NCI-H187 (cell line): ENCODE data around the gene ZIM2.

Experiments
- DNase-seq, 2 experiments: peaks; one replicate each; lab custom pipeline; 2025; lab: John Stamatoyannopoulos, UW

ZIM2 gene

DNA sequence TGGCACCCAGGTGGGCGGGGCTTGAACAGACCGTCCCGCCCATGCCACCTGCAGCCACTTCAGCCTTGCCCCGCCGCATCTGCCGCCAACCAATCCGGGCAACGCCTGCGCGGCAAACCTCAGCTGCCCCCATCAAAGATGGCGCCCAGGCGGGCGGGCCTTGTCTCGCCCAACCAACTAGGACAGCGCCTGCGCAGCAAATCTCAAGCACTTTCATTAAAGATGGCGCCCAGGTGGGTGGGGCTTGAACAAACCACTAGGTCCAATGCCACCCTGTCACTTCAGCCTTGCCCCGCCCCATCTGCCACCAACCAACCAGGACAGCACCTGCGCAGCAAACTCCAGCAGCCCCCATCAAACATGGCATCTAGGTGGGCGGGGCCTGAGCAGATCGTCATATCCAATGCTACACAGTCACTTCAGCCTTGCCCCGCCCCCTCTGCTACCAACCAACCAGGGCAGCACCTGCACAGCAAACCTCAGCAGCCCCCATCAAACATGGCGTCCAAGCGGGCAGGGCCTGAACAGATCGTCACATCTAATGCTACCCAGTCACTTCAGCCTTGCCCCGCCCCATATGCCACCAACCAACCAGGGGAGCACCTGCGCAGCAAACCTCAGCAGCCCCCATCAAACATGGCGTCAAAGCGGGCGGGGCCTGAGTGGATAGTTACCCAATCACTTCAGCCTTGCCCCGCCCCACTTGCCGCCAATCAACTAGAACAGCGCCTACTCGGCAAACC lies 1.4 kb downstream of the ZIM2 start:
- DNase-seq = no peak

DNA sequence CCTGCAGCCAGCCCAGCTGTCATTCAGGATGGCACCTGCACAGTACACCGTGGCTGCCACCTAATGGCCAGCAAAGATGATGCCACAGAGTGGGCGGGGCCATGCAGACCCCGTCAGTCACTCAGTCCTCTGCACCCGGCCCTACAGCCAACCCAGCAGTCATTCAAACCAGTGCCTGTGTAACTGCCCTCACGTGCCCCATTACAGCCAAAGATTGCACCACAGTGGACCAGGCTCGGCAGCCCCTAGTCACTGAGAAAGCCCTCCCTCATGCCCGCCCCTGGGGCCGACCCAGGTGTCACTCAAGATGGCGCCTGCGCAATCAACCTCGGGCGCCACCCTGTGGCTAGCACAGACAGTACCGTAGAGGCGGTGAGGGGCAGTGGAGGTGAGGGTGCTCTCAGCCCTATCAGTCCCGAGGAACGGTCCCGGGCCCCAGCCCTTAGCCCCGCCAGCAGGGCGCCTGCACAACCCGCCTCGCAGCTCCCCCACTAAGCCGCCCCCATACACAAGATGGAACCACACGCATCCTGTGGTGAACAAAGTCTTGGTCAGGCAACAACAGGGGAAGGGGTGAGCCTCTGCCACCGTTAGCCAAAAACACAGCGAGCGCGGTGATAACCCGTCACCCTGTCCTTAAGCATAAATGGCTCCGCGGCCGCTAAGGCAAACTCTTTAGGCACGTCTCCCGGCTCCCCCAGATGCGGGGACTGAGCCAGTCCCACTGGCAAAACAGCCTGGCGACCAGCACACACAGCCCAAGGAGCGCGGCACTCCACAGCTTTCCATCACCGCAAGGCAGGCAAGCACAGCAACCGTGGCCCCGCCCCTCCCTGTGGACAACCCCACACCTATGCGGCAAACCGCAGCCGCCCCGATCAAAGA lies 2.3 kb downstream of the ZIM2 start:
- DNase-seq = no peak

DNA sequence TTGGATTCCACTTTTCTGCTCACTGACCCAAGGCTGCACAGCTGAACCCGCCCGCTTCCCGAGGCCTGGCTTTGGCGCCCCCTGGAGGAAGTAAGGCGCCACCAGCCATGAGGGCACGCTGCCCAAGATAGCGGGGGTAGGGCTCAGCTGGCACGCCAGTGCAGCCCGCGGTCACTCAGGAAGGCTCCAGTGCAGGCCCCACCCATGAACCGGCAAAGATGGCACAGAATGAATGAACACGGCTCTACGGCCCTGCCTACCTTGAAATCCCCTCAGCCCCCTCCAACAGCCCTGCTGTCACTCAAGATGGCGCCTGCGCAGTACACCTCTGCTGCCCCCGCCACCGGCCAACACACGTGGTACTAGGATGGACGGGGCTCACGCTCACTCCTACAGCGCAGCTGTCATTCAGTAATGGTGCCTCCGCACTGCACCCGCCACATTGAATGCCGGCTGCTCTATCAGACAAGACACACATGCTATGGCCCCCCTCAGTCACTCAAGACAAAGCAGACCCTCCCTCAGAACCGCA lies 3.0 kb downstream of the ZIM2 start:
- no peak for DNase-seq

DNA sequence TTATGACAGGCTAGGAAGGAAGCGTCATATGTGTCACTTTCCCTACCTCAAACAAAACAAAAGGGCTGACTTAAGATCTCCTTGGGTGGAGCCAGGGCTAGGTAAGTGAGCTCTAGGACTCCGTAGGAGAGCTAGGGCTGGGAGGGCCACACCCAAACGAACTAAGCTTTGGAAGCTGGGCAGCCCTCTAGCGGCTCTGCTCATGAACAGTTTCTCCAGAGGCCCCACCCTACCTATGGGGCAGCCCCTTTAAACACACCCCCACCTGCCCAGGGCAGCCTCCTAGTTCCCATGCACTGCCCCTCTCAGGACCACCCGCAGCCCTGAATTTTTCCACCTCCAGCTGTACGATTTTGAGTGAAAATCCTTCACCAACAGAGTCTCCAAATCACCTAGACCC lies 3.5 kb downstream of the ZIM2 start:
- no peak for DNase-seq

DNA sequence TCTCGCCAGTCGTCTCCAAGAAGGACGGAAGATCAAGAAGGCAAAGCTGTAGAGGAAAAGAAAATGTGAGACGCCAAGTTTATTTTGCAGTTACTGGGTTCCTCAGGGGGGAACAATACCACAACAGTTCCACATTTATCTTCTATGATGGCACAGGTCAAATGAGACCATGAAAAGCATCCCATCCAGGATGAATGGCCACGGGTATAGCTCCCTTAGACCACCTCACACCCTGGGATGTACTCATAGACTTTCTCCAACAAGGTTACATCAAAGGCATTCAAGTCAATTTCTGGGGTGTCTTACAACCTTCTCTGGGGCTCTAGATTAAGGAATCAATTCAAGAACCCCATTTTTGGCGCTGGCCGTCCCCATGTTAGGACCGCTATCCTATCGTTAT lies 4.5 kb downstream of the ZIM2 start:
- DNase-seq = no peak

DNA sequence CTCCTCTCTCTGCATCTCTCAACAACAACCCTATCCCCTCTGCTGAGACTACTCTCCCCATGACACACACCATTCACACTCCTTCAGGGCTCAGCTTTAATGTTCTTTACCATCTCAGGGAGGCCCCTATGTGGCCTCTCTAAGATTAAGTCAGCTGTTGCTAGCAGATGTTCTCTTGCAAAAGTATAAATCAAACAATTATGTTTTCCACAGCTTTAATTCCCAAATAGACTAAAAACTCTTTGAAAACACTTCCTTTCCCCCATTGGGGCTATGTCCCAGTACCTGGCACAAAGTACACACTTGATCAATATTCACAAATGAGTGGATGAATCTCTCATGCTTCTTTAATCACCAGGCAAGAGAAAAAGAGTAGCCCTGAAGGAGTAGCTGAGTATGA lies 5.1 kb downstream of the ZIM2 start:
- no peak for DNase-seq

DNA sequence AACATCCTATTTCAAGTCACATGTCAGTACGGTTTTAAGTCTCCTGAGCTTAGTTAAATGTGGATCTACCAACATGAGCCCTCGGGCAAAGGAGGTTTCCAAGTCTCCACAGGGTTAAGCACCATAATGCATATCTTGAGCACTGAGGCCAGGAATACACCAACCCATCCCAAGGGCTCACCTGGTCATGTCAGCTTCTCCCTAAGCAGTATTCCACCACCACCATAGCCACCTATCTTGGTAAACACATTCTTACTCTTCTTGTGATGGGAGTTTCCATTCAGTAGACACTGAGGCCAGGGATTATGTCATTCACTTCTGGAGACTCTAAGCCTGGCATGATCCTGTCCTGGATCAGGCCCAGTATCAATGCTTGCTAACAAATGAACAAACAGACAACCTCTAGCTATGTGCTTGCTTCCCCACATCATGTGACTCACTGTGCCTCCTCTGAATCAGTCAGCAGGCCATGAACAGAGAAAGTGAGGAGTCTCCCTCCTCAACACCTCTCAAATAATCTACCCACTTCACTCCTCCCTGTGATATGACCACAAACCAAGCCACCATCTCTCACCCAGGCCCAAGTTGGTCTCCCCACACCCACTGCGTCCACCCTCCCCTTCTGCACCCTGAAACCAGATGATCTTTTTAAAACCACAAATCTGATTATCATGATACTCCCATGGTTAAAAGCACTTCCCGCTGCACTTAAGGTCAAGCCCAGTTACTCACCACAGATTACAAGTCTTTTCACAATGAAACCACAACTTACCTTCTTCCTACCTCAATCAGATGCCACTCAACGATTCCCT lies 5.8 kb downstream of the ZIM2 start:
- DNase-seq = no peak

DNA sequence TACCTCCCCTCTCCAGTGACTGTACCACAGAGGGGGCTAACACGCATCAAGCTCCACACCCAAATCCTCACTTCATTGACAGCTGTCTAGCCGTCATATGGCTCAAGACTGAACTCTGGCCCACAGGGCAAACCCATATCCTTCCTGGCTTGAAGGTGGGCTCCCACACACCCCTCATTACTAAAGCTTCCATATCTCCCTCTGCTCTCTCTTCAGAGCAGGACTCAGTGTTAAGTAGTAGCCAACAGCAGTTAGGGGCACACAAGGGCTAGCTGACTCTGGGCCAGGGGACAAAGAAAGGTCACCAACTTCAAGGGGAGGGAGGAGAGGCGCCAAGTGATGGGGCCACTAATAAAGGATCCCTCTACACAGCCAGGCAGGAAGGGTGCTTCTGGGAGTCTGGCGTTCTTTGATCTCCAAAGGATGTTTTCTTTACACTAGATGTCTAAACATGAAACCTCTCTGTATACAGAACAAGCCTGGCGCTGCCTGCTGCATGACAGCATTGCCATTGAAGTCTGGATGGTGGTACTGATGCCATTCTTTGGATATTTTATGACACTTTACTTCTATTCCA lies 8.1 kb downstream of the ZIM2 start:
- no peak for DNase-seq

DNA sequence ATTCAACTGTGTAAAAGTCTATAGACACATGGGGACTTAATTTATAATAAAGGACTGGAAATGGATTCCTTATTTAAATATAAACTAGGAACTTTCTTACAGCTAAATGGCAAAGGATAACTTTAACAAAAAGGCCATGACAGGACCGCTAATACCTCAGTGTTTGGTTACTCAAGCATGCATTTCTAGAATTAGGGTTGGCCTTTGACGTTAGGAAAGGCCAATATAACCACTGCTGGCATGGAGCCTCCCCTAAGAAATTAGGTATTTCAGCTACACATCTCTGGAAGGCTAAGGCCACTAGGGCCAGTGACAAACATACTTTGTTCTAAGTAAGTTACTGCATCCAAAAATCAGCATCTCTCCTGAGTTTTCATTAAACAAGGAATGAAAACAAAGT lies 9.3 kb downstream of the ZIM2 start:
- DNase-seq = no peak

DNA sequence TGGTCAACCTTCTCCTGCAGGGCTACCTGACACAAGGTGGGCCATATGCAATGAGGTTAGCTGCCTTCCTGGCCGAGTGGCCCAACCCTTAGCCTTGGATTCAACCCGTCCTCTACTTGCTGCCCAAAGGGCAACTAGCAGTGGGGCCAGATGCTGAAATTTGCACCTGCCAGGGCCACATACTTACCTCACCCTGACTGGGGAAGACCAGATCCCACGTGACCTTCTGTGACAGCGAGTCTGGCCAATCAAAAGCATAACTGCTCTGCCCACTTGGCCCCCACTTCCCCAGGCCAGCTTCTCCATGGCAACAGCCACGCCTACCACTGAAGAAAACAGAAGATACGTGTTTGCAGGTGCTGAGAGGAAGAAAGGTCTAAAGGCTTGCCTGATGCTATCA lies 10.9 kb downstream of the ZIM2 start:
- no peak for DNase-seq

DNA sequence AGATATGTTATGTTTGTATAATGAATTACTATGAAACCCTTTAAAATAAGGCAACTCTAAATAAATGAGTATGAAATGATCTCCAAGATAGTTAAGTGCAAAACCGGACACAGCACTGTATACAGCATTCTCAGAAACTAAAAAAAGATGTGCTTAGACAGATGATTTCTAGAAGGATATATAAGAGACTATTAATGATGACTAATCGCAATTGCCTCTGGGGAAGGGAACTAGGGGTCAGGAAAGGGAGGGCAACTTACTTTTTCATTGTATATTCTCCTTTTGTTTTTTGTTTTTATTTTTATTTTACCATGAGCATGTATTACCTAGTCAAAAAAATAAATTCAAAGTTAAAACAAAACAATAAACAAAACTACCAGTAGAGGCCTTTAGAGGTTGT lies 12.8 kb downstream of the ZIM2 start:
- DNase-seq = no peak

DNA sequence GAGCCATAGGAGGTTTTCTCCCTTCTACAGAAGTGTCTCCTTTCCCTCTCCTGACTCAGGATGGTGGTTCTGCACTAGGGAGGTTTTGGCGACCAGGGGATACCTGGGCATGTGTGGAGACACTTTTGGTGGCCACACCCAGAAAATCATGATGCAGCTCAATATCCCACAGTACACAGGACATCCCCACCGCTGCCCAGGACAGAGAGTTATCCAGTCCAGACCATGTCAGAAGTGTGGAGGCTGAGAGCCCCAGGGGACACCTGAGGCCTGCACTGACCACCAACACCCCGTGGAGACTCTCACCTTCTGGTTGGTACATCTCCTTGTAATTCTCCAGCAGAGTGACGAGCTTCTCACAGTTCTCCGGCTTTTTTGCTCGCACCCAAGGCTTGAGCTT lies 16.6 kb downstream of the ZIM2 start:
- no peak for DNase-seq

DNA sequence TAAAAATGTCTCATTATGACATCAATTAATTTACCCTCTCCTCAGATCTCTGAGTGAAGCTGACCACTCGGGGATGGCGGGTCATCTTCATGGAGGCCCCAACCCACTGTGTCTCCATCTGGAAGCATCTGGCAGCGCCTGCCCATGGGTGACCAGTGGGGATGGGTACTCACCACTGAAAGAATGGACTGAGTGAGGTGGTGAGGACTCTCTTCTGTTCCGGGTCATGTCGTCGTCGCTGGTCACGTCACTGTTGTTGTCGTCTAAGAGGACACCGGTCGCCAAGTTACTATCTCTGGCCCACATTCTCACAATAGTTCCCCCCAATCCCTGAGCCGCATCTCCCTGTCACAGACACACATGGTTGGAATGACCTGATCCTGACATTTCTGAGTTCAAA lies 17.1 kb downstream of the ZIM2 start:
- no peak for DNase-seq

DNA sequence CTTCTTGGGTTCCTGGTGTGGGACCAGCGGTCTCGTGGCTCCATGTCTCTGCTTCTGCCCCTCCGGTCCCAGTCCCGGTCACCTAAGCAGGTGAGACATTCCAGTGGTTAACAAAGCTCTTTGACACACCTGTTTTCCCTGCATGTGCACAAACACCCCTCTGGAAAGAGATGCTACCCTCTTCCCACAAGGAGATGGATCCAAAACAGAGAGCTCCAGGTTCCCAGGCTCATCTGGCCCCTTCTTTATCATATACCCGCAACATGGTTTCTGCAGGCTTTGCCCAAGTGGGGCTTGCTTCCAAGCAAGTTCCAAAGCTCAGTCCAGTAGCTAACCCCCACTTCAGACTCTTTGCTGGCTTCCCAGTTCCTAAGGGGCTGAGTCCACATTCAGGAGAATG lies 17.8 kb downstream of the ZIM2 start:
- no peak for DNase-seq

DNA sequence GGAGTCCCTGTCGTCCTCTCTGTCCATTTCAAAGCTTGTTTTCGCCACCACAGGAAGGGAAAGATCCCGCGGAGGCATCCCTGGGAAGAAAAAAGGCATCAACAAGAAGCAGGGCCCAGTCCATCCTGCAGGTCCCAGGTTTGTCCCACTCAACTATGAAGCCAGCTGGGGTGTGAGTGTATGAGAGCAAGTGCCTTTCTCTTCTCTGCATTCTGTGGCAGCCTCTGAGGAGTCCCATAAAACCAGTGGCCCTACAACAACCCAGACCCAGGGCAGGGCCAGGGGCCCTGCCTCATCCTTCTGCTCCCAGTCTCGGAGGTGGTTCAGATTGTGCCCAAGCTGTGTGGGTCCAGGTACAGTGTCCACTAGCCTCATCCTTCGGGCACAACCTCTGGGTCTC lies 18.9 kb downstream of the ZIM2 start:
- no peak for DNase-seq

DNA sequence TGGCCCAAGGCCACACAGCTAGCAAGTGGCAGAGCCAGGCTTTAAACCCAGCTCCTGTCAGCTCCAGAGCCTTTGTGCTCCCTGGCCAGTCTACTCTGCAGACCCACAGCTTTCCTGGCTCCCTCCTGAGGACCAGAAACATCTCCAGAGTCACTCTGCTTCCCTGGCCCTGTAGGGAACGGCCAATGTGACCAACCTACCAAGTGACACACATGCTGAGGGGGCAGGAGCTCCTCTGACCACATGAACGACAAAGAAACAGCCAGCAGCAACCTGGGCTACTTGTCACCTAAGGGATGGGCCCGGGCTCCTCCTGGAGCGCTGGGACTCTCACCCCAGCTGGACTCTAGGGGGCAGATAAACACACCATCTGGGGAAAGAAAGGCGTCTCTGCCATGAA lies 19.3 kb downstream of the ZIM2 start:
- DNase-seq = no peak

DNA sequence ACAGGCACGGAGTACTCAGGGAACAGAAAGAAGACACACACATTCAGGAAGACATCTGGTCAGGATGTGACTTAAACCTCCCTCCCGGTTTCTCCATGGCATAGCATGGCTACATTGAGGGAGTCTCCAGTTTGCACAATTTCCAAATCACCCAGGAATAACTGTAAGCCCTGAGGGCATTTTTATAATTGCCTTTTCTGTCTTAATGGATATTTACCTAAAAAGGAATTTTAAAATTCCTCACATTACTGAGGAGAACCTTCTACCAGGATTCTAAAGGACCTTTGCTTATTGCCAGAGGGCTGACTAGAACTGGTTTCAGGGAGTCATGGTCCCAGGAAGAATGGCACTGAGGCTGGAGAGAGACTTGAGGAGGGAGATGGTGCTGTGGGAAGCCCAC lies 21.4 kb downstream of the ZIM2 start:
- no peak for DNase-seq

DNA sequence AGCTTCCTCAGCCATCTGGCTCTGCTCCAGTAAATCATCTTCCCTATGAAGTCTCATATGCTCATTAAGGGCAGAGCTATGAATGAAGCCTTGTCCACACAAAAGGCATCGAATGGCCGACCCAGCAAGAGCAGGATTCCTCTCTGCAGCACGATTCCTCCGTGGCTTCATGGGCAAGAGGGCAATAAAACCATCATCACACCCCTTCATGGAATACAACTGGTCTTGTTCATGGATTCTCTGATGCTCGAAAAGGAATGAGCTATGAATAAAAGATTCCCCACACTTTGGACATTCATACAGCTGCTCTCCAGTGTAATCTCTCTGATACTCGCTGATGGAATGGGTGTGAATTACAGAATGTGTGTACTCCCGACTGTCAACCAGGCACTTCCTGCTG lies 25.9 kb downstream of the ZIM2 start:
- no peak for DNase-seq

DNA sequence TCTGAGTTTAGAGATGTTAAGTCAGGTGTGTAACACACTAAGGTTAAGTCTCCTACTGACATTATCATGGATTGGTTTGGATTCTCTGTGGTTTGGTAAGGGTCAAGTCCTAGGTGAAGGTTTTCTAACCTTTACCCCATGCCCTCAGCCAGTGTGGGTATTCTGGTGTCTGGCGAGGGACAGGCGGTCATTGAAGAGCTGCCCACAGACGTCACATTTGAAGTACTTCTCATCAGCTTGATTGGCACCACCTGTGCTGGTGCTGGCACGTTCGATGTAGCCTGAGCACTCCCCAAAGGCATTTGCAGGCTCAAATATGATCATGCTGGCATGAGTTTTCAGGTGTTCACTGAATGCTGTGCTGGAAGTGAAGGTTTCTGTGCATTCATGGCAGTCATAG lies 27.0 kb downstream of the ZIM2 start:
- no peak for DNase-seq

DNA sequence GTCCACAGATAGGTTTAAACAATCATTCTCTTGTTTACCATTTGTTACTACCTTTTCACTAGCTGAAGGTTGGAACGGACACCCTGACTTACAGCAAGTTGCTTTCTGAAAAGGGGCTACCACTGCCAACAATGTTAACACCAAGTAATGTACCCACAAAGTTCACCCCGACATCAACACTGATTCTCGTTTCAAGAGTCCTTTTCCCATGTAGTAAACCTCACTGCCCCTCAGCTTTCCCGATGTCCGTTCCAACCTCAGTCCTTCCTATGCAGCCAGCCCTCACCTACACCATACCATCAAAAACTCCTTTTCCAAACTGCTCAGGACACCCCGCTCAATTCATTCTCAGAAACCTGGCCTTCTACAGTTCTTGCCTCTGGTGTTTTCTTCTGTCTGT lies 29.0 kb downstream of the ZIM2 start:
- no peak for DNase-seq

DNA sequence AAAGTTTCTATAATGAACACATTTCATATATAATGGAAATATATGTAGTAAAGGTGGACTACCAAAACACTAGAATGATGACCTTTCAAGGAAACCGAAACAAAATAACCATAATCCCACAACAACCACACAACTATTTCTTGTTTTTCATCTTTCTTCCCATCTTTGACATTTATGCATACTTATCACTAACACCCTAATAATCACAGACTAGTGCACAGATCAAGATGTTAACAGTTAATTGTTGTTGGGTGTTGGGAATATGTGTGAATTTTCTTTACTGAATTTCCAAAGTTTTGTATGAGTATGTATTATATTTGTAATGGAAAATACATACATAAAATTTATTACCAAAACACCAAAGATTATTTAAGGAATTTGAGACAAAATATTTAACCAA lies 30.3 kb downstream of the ZIM2 start:
- no peak for DNase-seq

DNA sequence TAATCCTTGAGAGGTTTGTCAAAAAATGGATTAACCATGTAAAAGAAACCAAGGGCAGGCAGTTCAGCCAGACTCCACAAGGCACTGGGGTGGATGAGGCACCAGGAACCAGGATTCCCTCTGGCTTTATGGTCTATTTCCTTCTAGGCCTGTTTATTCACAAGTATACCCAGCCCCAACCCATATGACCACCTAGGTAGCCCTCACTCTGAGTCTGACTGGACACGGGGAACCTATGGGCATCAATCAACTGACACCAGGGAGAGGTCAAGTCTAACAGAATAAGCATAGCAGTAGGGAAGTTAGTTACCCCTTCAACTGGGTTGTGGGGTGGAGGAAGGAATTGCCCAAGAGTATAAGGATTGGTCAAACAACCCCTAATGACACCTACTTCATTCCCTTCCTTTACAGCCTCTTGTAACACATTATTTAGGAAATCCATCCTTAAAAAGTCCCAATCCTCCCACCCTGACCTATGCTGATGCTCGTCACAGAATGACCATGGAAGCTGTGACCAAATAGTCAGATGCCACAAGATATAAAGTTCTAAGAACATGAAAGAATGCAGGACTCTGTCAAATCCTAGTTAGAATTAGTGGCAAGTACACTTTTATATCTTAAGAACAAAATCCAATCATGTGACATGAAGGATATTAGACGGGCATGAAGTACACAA lies 31.7 kb downstream of the ZIM2 start:
- no peak for DNase-seq
